IMR-90 (cell line): Measurements from ENCODE around the gene PLIN5. TPM values are rescaled to one million over a fixed set of nuclear protein-coding genes. Genes with fewer than 3 reads are reported as not detected.
A peak's percentile ranks its signal among the peaks of the same experiment; 100 is the strongest.

ENCODE experiments used
- ATAC-seq: fragments of 200-7000 bp; cut with Tn5 transposase; 2 replicates; pipeline ENCODE4 v1.9.1; 2020; ENCODE audit warnings: low read depth, mild to moderate bottlenecking, moderate library complexity
- BruUV-seq: library from RNA; stranded (reverse); fragments of 400-500 nt; replicated peaks from 2 replicates; lab custom pipeline; 2021; lab: Mats Ljungman, UMichigan
- CTCF ChIA-PET: fragments of 300-600 bp; formaldehyde crosslinking; extraction: SDS; loops from one replicate; lab custom pipeline; 2021; ENCODE audit warnings: antibody characterized with exemption; lab: Yijun Ruan, JAX
- POLR2A ChIA-PET: fragments of 300-600 bp; sonication (Branson Sonifier 250); formaldehyde crosslinking; loops from one replicate; lab custom pipeline; 2022; ENCODE audit warnings: antibody characterized with exemption; ENCODE audit not compliant: unreplicated experiment; lab: Charles Lee
- DNase-seq: peaks from one replicate; pipeline ENCODE4 v3.0.0; 2013
- H2AFZ ChIP-seq: replicated peaks from 2 replicates; pipeline ENCODE3; 2013; ENCODE audit warnings: low read length, mild to moderate bottlenecking; ENCODE audit not compliant: poor library complexity
- H2AK5ac ChIP-seq: 2 replicates; pipeline ENCODE4 v1.6.1; 2013; ENCODE audit warnings: low read depth, low read length, inconsistent platforms
- H2AK9ac ChIP-seq: replicated peaks from 2 replicates; pipeline ENCODE3; 2013; ENCODE audit warnings: mild to moderate bottlenecking, low read depth, low read length, moderate library complexity; ENCODE audit not compliant: poor library complexity
- H2BK120ac ChIP-seq: 2 replicates; pipeline ENCODE4 v1.6.1; 2013; ENCODE audit warnings: low read depth, low read length, inconsistent platforms
- H2BK15ac ChIP-seq: 3 replicates; pipeline ENCODE4 v1.6.1; 2013; ENCODE audit warnings: low read depth, low read length, inconsistent platforms
- H2BK20ac ChIP-seq: 2 replicates; pipeline ENCODE4 v1.6.1; 2013; ENCODE audit warnings: low read depth, mild to moderate bottlenecking, inconsistent platforms, low read length, moderate library complexity
- H2BK5ac ChIP-seq: 2 replicates; pipeline ENCODE4 v1.6.1; 2013; ENCODE audit warnings: mild to moderate bottlenecking, low read depth, low read length, inconsistent platforms; ENCODE audit not compliant: poor library complexity, severe bottlenecking
- H3K14ac ChIP-seq: replicated peaks from 2 replicates; pipeline ENCODE4 v1.6.1; 2013; ENCODE audit warnings: low read depth, low read length, inconsistent platforms
- H3K18ac ChIP-seq: 2 replicates; pipeline ENCODE4 v1.6.1; 2013; ENCODE audit warnings: low read depth, low read length, control low read depth
- H3K23ac ChIP-seq: 2 replicates; pipeline ENCODE4 v1.6.1; 2013; ENCODE audit warnings: low read depth, low read length, inconsistent platforms
- H3K27ac ChIP-seq: 2 replicates; pipeline ENCODE4 v1.5.1; 2013; ENCODE audit warnings: mild to moderate bottlenecking, control low read depth, low read length; ENCODE audit not compliant: insufficient read depth
- H3K27me3 ChIP-seq: 2 replicates; pipeline ENCODE4 v1.6.1; 2013; ENCODE audit warnings: low read length; ENCODE audit not compliant: control insufficient read depth, insufficient read depth
- H3K36me3 ChIP-seq: 2 replicates; pipeline ENCODE4 v1.6.1; 2013; ENCODE audit warnings: low read length, mixed read lengths; ENCODE audit not compliant: control insufficient read depth, insufficient read depth
- H3K4ac ChIP-seq: 2 replicates; pipeline ENCODE4 v1.6.1; 2013; ENCODE audit warnings: low read depth, low read length, inconsistent platforms
- H3K4me1 ChIP-seq: 2 replicates; pipeline ENCODE4 v1.6.1; 2013; ENCODE audit warnings: low read length, mixed read lengths; ENCODE audit not compliant: control insufficient read depth, insufficient read depth
- H3K4me2 ChIP-seq: 2 replicates; pipeline ENCODE4 v1.6.1; 2013; ENCODE audit warnings: low read depth, mild to moderate bottlenecking, control low read depth, low read length, moderate library complexity
- H3K4me3 ChIP-seq: 2 replicates; pipeline ENCODE4 v1.5.1; 2013; ENCODE audit warnings: low read depth, mild to moderate bottlenecking, control low read depth, low read length, moderate library complexity; ENCODE audit not compliant: insufficient read depth
- H3K56ac ChIP-seq: 2 replicates; pipeline ENCODE4 v1.6.1; 2013; ENCODE audit warnings: low read length, inconsistent platforms; ENCODE audit not compliant: insufficient read depth; ENCODE audit errors: extremely low read depth
- H3K79me1 ChIP-seq, 2 experiments: 2 replicates each; pipeline ENCODE4 v1.6.1; 2013; ENCODE audit warnings: low read length in 2 of 2, inconsistent platforms in 1 of 2, low read depth in 1 of 2
- H3K9ac ChIP-seq: 2 replicates; pipeline ENCODE4 v1.6.1; 2013; ENCODE audit warnings: low read depth, low read length, control low read depth
- H3K9me1 ChIP-seq: 2 replicates; pipeline ENCODE4 v1.6.1; 2013; ENCODE audit warnings: low read length, inconsistent platforms; ENCODE audit not compliant: insufficient read depth
- H3K9me3 ChIP-seq: 2 replicates; pipeline ENCODE4 v1.6.1; 2013; ENCODE audit warnings: low read length; ENCODE audit not compliant: control insufficient read depth, insufficient read depth
- H4K20me1 ChIP-seq: 2 replicates; pipeline ENCODE4 v1.6.1; 2013; ENCODE audit warnings: low read length, inconsistent platforms; ENCODE audit not compliant: insufficient read depth
- H4K5ac ChIP-seq: 2 replicates; pipeline ENCODE4 v1.6.1; 2013; ENCODE audit warnings: mild to moderate bottlenecking, low read depth, low read length, control low read depth
- H4K8ac ChIP-seq, 2 experiments: 2 replicates each; pipeline ENCODE4 v1.6.1; 2013; ENCODE audit warnings: low read depth in 2 of 2, low read length in 2 of 2, control low read depth in 1 of 2, inconsistent platforms in 1 of 2
- H4K91ac ChIP-seq: 2 replicates; pipeline ENCODE4 v1.6.1; 2013; ENCODE audit warnings: low read depth, low read length, inconsistent platforms; ENCODE audit not compliant: insufficient read depth
- MAZ ChIP-seq: IDR thresholded peaks from 2 replicates; pipeline ENCODE4 v1.6.1; 2012; ENCODE audit warnings: low read depth, mild to moderate bottlenecking, low read length, improper control_type of control experiment, moderate library complexity, borderline replicate concordance
- RAD21 ChIP-seq: IDR thresholded peaks from 2 replicates; pipeline ENCODE4 v1.6.1; 2012; ENCODE audit warnings: low read length, improper control_type of control experiment
- SMC3 ChIP-seq: fragments of 150-350 bp; IDR thresholded peaks from 2 replicates; pipeline ENCODE4 v1.6.1; 2016; ENCODE audit warnings: low read depth, mild to moderate bottlenecking, antibody characterized with exemption, low read length, moderate library complexity
- WGBS, 2 experiments: methylation state at CpG; one replicate each; pipeline versions ENCODE4 v1.1.5 to v1.1.7; 2013; ENCODE audit warnings: missing lambda C conversion rate in 2 of 2; ENCODE audit not compliant: insufficient read length in 1 of 2; ENCODE audit errors: extremely low coverage in 2 of 2; 5-methylcytosine and 5-hydroxymethylcytosine counted together
- dilution Hi-C: fragments of 300-500 bp; cut with HindIII; formaldehyde crosslinking; loops from one replicate; pipeline ENCODE4 v1.14.3; 2018; ENCODE audit warnings: low sequenced_read_pairs; ENCODE audit not compliant: unreplicated experiment
- in situ Hi-C: fragments of 300-500 bp; cut with MboI; formaldehyde crosslinking; loops from 3 replicates; pipeline ENCODE4 v1.14.3; 2019; ENCODE audit warnings: low sequenced_read_pairs, inconsistent platforms, mixed read lengths
- intact Hi-C: fragments of 100-400 bp; cut with micrococcal nuclease; formaldehyde crosslinking; loops from 2 replicates; pipeline ENCODE4 v1.10.0; 2022
- polyA plus RNA-seq, 3 experiments: library from polyadenylated mRNA; depleted of rRNA; stranded (reverse); fragments of >200 nt; gene quantifications; 2 replicates each; pipeline ENCODE4 v1.2.3, GENCODE V29; 2012; ENCODE audit warnings: low replicate concordance in 1 of 3
- total RNA-seq: library from RNA; depleted of rRNA; stranded (reverse); fragments of >200 nt; gene quantifications from 2 replicates; pipeline ENCODE4 v1.2.3, GENCODE V29; 2012
- TF ChIP-seq, protein P1 (sequence below): conservative IDR thresholded peaks from 2 replicates; pipeline ENCODE4 v1.5.1; 2012; ENCODE audit warnings: mild to moderate bottlenecking, low read depth, low read length, improper control_type of control experiment

The PLIN5 gene
- total and polyA plus RNA-seq, 2 of the 4 experiments (the other 2 are of a cell fraction), result not detected

DNA sequence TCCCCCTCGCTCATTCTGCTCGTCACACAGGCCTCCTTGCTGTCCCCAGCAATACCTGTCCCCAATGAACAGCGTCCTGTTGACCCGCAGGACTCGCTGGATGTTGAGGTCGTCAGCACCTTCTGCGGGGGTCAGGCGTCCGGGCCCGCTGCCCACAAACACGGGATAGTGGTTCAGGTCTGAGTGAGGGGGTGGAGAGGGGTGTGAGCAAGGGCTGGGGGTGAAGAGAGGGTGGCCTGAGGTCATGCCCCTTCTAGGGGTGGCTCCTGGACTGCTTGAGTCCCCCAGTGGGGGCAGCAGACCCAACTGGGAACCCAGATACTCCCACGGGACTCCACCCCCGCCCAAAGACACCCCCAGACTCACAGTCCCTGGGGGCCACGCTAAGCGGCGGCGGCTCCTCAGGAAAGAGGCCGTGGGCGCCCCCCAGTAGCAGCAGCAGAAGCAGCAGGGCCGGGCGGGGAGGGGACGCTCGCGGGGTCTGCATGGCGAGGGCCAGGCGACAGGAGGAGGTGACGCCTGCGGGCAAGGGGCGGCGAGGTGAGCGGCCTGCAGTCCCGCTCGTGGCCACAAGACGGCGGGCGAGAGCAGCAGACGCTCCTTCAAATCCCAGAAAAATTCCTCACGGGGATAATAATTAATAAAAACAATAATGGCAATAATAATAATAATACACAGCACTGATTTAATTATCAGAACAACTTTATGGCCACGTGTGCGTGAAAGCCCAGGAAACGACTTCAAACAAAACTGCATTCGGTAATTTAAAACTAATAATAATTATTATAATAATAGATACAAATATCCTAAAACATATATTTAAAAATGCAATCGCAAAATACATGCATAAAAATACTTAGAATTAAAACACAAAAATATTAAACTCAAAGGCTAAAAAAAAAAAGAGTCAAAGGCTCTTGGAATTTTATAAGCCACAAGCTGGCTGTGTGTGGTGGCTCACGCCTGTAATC, 23.2 kb upstream of the PLIN5 start:
- H3K4ac ChIP-seq, result no peak overlapping the region
- H2BK20ac ChIP-seq, result no peak overlapping the region
- no peaks in the 10 kb centered on the region for H4K20me1 ChIP-seq
- peak overlapping the region; percentile 87 for H2AFZ ChIP-seq
- dilution Hi-C loops (no loop called here), in situ Hi-C loops (no loop called here), intact Hi-C loops (loop anchor here (2.0 kb wide), 1 partner anchor 79 kb away; no protein-coding TSS in a partner anchor)
- no peak overlapping the region; the same call in 1 of the 2 replicates for H3K4me2 ChIP-seq
- H3K14ac ChIP-seq, result no peak overlapping the region
- H3K4me3 ChIP-seq, result no peak overlapping the region
- no peak overlapping the region for H3K18ac ChIP-seq
- peak overlapping the region; percentile 85 for H2AK9ac ChIP-seq
- no peak for DNase-seq
- no peak overlapping the region for H3K27ac ChIP-seq
- H3K36me3 ChIP-seq, result no peaks in the 10 kb centered on the region
- H3K4me1 ChIP-seq, result no peaks in the 10 kb centered on the region
- H3K9ac ChIP-seq, result no peak overlapping the region
- TF ChIP-seq, protein P1, sequence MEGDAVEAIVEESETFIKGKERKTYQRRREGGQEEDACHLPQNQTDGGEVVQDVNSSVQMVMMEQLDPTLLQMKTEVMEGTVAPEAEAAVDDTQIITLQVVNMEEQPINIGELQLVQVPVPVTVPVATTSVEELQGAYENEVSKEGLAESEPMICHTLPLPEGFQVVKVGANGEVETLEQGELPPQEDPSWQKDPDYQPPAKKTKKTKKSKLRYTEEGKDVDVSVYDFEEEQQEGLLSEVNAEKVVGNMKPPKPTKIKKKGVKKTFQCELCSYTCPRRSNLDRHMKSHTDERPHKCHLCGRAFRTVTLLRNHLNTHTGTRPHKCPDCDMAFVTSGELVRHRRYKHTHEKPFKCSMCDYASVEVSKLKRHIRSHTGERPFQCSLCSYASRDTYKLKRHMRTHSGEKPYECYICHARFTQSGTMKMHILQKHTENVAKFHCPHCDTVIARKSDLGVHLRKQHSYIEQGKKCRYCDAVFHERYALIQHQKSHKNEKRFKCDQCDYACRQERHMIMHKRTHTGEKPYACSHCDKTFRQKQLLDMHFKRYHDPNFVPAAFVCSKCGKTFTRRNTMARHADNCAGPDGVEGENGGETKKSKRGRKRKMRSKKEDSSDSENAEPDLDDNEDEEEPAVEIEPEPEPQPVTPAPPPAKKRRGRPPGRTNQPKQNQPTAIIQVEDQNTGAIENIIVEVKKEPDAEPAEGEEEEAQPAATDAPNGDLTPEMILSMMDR, result peak; percentile 83
- TF ChIP-seq RAD21 (peak; percentile 70), SMC3 (peak; percentile 75), MAZ (no peak)
- no peak overlapping the region for H2BK5ac ChIP-seq
- H3K23ac ChIP-seq, result no peak overlapping the region
- ChIA-PET CTCF (interaction anchor here (0.6 to 1.0 kb wide), 7 partner anchors 10 to 1061 kb away, joined by 3 to 6 read pairs (median 3); no protein-coding TSS in a partner anchor), POLR2A (no interaction called here)
- H3K27me3 ChIP-seq, result no peaks in the 10 kb centered on the region
- H3K56ac ChIP-seq, result no peak overlapping the region
- WGBS, 2 experiments, result 29% methylated on average over 6 of the region's 44 CpGs; no CpG with 5 or more reads in 1 of the 2 experiments
- peak overlapping the region; percentile 50; the same call in 1 of the 2 replicates for H2AK5ac ChIP-seq
- no TSS peak for BruUV-seq
- no peak overlapping the region for H2BK15ac ChIP-seq
- no peak overlapping the region for H4K8ac ChIP-seq
- no peaks in the 10 kb centered on the region for H3K79me1 ChIP-seq
- no peaks in the 10 kb centered on the region for H3K9me1 ChIP-seq
- no peak overlapping the region for H2BK120ac ChIP-seq
- peak; percentile 87 for ATAC-seq
- H4K91ac ChIP-seq, result no peak overlapping the region
- H4K5ac ChIP-seq, result no peak overlapping the region
- no peaks in the 10 kb centered on the region for H3K9me3 ChIP-seq
